Activated gamma-delta T cell treated with anti-CD3 and anti-CD28 coated beads, Interleukin-2, amount 50 U/mL, for 16 hours (primary cell): Measurements from ENCODE around the gene LY6G6D.

ENCODE experiments used
- DNase-seq: peaks from one replicate; pipeline ENCODE4 v3.0.0-alpha.2; 2020; ENCODE audit warnings: low read depth

The LY6G6D gene, protein sequence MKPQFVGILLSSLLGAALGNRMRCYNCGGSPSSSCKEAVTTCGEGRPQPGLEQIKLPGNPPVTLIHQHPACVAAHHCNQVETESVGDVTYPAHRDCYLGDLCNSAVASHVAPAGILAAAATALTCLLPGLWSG

DNA sequence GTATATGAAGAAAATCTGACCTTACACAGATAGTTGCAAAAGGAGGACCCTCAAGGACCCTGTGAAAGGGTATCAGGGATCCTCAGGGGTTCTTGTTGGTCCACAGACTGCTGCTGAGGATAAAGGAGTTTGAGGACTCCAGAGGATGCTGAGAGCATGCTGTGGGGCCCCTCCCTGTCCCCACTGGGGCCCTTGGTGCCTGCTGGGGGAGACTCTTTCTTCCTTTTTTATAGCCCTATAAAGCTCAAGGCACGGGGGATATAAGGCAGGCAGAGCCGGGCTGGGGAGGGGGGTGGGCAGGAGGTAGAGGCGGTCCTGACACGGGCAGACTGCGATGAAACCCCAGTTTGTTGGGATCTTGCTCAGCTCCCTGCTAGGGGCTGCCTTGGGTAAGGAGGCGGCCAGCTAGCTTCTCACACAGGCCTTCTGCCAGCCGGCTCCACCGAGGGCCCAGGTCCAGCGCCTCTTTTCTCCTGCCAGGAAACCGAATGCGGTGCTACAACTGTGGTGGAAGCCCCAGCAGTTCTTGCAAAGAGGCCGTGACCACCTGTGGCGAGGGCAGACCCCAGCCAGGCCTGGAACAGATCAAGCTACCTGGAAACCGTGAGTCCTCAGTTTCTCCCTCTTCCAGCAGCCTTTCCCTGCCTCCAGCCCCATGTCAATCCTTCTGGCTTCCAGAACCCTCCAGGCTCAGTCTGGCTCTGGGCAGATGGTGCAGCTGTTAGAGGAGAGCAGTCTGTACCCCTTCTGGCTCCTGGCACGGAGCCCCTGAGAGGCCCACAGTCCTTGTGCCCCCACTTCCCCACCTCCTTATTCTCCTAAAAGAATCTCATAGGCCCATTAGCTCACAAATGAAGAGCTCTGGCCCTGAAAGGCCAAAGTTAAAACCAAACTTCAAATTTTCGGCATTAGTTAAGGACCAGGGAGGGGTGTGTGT lies at the start of gene LY6G6D:
TSS of gene LY6G6D (plus strand) at position 327 of the 937 bp plus-strand sequence. CDS start at position 335, 8 bp downstream.
- no peak for DNase-seq

DNA sequence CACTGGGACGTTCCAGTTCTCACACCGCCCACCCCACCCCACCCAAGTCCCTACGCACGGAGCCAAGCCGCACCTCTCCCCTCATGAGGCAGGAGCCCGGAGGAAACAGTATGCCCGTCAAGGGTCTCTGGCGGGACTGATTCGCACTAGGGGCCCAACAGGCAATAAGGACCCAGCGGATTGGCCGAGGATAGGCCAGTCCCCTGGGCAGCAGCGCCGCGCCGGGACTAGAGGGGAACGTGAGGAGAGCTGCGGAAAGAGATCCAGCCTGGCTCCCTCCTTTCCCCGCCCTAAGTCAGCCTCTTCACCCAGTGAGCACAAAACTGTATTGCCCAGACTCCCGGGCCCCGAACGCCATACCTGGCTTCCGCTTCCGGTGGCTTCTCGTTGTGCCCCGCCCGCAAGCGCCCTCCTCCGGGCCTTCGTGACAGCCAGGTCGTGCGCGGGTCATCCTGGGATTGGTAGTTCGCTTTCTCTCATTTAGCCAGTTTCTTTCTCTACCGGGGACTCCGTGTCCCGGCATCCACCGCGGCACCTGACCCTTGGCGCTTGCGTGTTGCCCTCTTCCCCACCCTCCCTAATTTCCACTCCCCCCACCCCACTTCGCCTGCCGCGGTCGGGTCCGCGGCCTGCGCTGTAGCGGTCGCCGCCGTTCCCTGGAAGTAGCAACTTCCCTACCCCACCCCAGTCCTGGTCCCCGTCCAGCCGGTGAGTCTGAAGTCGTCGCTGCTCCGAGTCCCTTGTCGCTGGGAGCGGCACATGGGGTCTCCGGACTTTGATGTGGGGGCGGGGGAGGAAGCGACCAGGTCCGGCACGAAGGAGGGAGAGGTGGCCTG lies 49.4 kb upstream of the LY6G6D start, which contains the start of gene CSNK2B:
TSS of gene CSNK2B (plus strand) at position 580 of the 836 bp plus-strand sequence. CDS start 752 bp downstream, outside the sequence.
- DNase-seq: peak; percentile 97

DNA sequence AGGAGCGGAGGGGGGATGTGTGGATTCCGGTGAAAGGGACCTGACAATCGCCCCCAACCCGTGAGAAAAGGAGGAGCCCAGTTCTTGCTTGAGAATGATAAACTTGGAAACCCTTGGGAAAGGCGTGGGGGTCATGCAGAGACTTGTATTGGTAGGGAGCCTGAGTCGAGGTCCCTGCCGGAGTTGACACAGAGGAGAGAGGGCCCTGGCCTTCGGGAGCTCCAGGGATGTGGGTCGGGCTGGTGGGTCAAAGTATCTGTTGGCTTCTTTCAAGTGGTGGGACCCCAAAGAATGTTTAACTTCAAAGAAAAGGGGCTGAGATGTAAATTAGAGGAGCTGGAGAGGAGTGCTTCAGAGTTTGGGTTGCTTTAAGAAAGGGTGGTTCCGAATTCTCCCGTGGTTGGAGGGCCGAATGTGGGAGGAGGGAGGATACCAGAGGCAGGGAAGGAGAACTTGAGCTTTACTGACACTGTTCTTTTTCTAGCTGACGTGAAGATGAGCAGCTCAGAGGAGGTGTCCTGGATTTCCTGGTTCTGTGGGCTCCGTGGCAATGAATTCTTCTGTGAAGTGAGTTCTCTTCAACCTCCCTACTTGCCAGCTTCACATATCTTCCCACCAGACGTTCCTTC lies 48.7 kb upstream of the LY6G6D start:
- no peak for DNase-seq

DNA sequence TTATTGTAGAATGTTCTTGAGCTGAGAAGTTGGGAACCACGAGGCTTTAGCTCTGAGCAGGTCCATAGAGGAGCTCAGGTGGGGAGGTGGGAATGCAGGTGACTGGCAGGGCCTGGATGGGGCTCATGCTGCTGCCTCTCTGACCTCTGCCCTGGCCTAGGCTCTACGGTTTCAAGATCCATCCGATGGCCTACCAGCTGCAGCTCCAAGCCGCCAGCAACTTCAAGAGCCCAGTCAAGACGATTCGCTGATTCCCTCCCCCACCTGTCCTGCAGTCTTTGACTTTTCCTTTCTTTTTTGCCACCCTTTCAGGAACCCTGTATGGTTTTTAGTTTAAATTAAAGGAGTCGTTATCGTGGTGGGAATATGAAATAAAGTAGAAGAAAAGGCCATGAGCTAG lies 45.5 kb upstream of the LY6G6D start, which contains the start of gene LY6G5B:
TSS of gene LY6G5B (plus strand) at position 301 of the 400 bp plus-strand sequence. CDS start 975 bp downstream, outside the sequence.
- no peak for DNase-seq

DNA sequence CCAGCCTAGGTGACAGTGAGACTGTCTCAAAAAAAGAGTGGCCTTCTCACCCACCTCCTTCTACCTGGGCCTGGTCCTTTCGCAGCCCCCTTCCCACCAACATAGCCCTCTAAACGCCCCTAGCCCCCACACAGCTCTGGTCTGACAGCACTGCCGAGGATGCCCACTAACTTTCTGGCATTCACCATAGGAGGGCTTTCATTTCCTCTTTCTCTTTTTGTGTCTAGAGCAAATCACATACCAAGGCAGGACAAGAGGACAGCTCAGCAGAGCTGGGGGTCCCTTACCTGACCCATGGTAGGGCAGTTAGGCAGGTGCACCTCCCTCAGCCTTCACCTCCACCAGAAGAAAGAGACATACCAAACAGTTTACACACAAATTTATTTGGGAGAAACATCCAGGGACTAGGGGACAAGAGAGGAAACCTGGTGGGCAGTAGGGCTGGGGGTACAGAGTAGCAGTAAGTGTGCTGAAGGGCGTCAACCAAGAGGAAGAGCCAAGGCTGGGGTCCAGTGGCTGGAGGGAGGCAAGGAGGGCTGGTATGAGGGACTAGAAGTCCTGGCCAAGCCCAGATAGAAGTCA lies 38.7 kb upstream of the LY6G6D start:
- DNase-seq: no peak

DNA sequence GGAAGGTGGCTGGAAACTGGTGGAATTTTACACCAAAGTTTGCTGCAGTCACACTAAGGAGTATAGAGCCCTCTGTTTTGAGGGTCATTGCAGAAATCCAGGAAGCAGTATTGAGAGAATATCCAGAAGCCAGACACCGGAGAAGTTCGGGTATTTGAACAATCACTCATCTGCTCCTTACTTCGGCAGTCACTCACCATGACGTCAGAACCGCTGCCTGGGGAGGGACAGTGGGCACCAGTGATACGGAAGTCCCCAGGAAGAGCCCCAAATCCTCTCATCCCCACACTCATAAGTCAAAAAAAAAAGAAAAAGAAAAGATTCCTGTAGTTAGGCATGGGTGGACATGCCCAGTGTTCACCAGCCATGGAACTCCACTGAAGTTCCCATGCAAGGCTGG lies 38.2 kb upstream of the LY6G6D start:
- DNase-seq: no peak

DNA sequence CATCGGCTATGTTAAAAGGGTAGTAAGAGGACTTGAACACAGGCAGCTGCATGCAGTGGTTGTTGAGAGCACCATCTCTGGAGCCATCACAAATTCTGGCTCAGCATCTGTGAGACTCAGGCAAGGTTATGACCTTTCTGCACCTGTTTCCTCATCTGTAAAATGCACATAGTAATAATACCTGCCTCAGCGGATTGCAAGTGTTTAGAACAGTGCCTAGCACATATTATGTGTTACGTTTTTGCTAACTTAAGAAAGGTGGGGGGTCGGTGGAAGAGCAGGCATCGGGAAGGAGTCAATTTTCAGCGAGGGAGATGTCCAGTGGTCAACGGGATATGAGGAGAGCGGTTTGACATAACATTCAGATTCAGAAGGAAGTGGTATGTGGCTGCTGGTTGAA lies 37.2 kb upstream of the LY6G6D start:
- no peak for DNase-seq

DNA sequence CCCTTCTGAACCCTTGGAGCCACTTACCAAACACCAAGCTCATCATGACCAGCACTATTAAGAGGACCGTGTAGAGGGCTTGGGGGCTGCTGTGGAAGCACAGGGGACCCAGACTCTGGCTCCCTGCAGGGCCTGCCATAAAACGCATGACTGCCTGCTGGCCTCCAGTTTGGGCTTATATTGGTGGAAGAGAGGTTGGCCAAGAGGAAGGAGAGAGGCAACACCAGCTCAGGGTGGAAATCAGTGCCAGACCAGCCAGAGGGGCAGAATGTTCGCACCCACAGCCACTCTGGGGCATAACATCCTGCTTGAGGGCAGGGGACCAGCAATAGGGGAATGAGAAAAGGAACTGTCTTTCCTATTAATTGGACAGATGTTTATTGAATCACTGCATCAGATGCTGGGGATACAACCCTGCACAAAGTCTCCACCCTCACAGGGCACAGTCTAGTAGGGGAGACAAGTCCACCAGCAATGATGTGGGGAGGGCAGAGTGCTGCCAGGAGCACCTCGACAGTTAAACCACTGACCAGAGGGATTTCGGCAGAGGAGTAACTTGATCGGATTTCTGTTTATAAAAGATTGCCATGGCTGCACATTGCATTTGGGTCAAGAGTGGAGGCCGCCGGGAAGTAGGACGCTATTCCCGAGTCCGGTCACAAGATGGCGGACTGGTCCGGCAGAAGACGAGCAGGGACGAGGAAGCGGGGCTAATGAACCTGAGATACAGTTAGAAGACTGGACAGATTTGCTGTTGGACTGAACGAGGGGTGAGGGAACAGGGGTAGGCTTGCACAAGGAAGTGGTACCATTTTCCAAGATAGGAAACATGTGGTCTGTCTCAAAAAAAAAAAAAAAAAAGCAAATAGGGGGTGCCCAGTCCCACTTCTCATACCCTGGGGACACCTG lies 34.7 kb upstream of the LY6G6D start, which contains the start of gene LY6G5C:
TSS of gene LY6G5C (minus strand) at position 842 of the 909 bp plus-strand sequence. CDS start at position 148, 694 bp downstream.
- peak; percentile 45 for DNase-seq

DNA sequence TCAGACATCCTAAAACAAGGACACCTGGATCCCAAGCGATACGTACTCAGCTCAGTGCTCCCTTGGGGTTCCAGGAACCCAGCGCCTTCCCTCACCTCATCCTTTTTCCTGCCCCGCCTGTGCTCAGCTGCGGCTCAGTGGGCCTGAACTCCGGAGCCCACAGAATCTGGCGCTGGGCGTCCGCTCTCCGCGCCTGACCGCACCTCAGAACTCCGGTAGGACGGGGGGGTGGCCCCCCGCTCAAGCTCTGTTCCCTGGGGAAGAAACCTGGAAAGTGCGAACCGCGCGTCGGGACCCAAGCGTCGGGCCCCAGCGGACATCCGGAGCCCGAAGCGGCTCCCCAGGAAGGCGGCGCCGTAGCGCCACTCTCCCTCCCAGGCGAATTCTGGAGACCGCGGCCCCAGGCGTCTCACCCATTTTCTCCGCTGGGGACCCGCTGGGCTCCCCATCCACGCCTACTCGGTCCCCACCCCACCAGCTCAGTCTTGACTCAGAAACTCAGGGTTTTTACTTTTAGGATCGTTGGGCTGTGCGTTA lies 33.9 kb upstream of the LY6G6D start:
- no peak for DNase-seq

DNA sequence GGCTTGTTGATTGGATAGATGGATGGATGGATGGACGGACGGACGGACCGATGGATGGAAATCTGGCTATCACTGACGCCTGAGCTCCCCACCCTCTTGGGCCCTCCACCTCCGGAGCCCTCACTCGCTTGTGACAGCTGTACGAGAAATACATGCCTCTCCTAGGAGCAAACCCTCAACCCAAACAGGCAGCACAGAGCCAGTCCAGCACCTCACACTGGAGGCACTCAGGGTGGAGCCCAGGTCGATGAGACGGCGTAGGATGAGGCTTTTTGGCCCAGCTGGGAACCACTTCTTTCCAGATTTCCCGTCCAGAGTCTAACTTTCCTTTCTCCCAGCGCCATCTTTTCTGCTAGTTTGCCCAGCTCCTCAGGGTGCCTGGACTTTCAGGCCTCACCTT lies 31.6 kb upstream of the LY6G6D start:
- no peak for DNase-seq

DNA sequence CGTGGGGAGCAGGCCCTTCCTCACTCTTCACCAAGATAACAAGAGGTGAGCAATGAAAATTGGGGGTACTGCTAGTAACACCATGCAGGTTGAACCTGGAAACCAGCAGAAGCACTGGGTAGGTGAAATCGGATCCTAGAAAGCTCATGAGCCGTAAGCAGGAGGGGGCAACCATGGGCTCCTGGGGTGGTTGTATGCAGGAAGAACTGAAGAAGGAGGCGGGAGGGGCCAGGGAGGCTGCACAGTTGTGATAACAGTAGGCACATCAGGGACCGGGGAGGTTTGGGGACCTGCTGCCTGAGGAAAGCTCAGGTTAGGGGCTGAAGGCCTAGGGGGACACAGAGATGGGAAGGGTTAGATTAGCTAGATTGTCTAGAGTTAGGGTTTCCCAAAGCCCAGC lies 28.7 kb upstream of the LY6G6D start:
- DNase-seq: no peak

DNA sequence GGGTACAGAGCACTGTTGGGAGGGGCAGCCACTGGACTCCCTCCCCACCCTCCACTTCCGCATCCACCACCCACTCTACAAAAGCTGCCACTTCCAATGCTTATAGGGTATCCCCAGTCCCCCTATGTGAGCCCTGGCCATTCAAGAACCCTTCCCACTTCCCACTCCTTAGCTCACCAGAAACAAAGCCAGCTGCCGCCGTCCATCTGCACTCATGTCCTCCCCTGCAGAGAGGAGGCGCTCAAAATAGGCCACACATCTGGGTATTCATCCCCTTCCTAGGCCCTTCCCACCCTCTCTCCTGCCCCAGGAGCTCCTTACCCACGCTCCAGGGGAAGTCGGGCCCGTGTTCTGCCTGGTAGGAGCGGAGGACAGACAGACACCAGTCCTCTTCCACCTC lies 27.8 kb upstream of the LY6G6D start:
- DNase-seq: no peak

DNA sequence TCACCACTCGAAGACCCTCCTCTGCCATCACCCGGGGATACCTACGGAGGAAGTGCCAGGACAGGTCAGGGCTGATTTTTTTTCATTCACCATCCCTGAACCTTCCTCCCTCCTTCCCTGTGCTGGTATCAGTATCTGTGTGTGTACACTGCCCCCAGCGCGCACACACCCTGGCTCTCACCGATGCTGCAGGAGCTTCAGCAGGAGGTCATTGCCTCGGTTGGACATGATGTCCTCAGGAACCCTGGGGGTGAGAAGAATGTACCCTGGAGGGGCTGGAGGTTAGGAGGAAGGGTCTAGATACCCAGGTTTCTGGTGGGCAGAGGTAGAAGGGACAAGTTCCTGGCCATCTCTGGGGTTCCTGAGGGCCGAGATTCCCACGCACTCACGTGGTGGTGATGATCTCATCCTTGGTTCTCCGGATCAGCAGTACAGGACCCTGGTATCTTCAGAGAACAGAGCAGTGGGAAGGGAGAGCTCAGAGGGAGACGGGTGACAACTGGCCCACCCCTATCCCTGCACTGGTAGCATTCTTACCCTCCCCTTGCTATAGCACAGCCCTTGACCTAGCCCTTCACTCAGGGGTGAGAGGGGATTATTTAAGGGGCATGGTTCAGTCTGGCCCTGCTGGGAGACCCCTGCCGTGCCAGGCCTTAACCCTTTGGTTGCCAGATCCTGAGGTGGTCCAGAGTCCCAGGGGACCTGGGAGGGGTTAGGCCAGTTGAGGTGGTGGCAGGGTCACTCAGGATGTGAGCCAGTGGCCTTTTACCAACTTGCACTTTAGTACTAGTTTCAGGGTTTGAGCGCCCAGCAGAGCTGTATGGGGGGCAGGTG lies 27.1 kb upstream of the LY6G6D start:
- DNase-seq: no peak

DNA sequence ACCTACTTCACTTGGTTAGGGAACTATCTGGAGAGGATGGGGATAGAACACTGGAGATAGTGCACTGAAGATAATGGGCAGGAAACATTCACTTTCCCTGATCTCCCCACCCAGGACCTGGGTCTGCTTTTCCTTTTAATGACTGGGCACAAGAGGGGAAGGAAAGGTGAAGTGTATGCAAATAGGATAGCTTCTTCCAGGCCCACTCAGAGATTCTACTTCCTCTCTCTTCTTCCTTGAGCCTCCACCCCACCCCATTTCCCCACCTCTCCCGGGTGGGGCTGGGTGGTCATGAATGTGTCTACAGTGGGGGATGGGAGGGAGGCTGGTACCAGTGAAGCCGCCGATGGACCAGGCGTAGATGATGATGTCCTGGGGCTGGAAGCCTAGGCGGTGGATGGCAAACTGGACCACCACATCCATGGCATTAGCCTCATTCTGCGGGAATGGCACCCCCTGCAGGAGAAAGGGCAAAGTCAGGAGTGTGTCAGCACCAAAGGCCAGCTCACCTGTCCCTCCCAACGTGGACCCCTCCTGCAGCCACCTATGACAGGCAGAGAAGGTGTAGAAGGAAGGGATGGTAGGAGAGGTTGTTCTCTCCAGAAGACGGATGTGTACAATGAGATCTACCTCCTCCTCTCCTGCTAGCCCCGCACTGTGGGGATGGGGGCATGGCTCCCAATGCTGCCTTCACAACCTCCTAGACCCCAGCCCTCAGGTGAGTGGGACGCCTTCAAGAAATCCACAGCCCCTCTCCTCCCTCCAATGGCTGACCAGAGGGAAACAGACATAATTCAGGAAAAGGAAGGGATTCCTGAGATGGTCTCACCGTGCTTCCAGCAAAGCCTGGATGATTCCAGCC lies 25.7 kb upstream of the LY6G6D start:
- DNase-seq: no peak

DNA sequence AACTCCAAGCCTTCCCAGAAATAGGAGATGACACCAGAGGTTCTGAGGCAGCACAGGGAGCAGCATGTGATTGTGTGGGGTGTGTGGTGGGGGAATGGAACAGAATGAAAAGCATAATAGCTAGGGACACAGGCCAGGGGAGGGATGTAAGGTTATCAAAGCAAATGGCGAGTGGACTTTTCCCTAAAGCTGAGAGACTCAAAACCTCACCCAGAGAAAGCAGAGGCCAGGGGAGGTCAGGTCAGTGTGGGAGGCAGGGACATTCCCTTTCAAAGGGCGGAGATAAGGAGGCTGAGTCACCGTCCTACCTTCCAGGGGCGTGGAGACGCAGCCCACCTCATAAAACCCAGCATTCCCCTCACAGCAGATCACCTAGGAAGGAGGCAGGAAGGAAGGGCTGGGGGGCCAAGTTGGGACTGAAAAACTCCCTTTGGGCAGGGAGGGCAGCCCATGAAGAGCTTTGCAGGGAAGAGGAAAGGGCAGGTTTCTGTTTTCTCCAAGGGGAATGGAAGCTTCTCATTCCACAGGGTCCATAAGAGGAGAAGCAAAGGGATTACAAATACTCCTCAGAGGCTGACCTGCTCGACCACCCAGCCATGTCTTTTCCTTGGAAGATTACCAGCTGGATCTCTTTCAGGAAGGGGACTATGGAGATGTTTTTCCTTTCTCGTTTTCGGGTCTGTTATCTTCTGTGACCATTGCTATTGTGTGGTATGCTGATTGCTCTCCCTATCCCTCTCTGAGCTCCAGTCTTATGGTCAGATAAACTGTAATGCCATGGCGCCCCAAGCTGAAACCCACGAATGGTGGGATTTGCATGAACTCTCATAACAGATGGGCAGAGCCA lies 24.7 kb upstream of the LY6G6D start:
- DNase-seq: no peak

DNA sequence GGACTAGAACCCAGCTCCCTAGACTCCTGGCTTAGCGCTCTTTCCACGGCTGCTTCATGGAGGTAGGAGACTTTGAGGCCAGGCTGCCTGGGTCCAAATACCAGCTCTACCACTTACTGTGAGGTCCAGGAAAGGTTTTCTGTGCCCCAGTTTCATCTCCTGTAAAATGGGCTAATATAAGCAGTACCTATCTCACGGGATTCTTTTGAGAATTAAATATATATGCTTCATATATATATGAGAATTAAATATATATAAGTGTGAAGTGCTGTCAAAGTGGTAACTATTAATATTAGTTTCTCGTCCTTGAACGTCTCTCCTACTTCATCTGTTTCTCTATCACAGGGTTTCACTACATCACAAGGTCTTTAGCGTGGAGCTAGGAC lies 24.1 kb upstream of the LY6G6D start:
- DNase-seq: no peak

DNA sequence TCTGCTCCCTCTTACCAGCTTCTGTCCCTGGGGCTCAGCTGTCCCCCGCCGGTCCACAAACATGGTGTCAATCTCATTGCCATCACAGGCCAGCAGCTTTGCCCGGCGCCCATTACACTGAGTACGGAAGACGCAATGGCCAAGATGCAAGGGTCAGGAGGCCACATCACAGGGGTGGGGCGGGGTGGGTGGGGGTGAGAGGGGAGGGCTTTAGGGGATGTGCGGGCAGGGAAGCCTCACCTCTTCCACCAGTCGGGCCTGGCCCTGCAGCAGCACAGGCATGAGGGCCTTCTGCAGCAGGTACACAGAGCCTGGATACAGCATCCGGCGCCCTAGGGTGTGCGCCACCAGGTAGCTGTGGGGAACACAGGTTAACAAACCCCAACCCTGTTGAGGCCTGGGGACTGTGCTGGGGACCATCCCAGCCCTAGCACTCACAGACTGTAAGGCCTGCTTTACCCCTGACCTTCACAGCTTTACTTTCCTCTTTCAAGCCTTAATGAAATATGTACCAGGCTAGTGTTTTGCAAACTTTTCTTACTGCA lies 23.5 kb upstream of the LY6G6D start:
- no peak for DNase-seq
